ENCODE measurements around the gene LATS2. TPM values are rescaled to one million over a fixed set of nuclear protein-coding genes. Genes with fewer than 3 reads are reported as not detected.

LATS2 gene
- total RNA-seq, 1 experiment from 2014 or later, result 18.8 TPM

GRCh38 chr13:20990910-20991525 is 70.4 kb downstream of the LATS2 start (continued):
- TF ChIP-seq POLR2A (IDR thresholded peaks at IDR 0.05; ENCODE audit: borderline replicate concordance, extremely low read depth, insufficient read depth, insufficient read length) (no peak), ZNF274 (IDR thresholded peaks at IDR 0.05; ENCODE audit: low read depth, low read length) (no peak), EZH2phosphoT487 (IDR thresholded peaks at IDR 0.05; ENCODE audit: borderline replicate concordance) (no peak), SIN3A (IDR thresholded peaks at IDR 0.05; ENCODE audit: low read depth) (no peak), EGR1 (IDR thresholded peaks at IDR 0.05; ENCODE audit: low read depth) (no peak), SRF (IDR thresholded peaks at IDR 0.05; ENCODE audit: low read depth) (no peak), CTCF (IDR thresholded peaks at IDR 0.05 in 2 of 3, conservative IDR thresholded peaks at IDR 0.05 in 1 of 3; ENCODE audit: borderline replicate concordance in 1 of 3, insufficient read depth in 1 of 3, low read depth in 2 of 3, low read length in 2 of 3) (no peak), ZFX (IDR thresholded peaks at IDR 0.05) (no peak)

- Histone ChIP-seq H3K27me3 (ENCODE audit: insufficient read depth, low read length) (no peaks in the 10 kb centered on the region), H4K20me1 (ENCODE audit: insufficient read depth) (no peaks in the 10 kb centered on the region), H3K27ac (ENCODE audit: low read depth, low read length) (no peak overlapping the region), H3K4me2 (ENCODE audit: low read length) (no peak overlapping the region), H3K9ac (ENCODE audit: low read length) (no peak overlapping the region), H3K4me3 (replicated peaks in 1 of 2; ENCODE audit: low read depth in 1 of 2, low read length in 2 of 2) (no peak overlapping the region), H3K9me2 (ENCODE audit: insufficient read depth) (no peaks in the 10 kb centered on the region), H3K36me3 (ENCODE audit: control insufficient read depth in 1 of 2, insufficient read depth in 2 of 2, low read length in 2 of 2) (peaks cover 6 to 18% of the 10 kb centered on the region in 2 experiments; a peak in 3 of 4 replicates), H2AFZ (ENCODE audit: low read depth, low read length, poor library complexity, severe bottlenecking) (no peak overlapping the region), H3K79me2 (ENCODE audit: insufficient read depth, low read length) (peaks cover 24% of the 10 kb centered on the region), H3K4me1 (ENCODE audit: control insufficient read depth in 1 of 2, insufficient read depth in 2 of 2, low read length in 2 of 2) (no peaks in the 10 kb centered on the region), H3K9me3 (ENCODE audit: control insufficient read depth in 1 of 2, insufficient read depth in 1 of 2, low read depth in 1 of 2, low read length in 2 of 2) (no peaks in the 10 kb centered on the region)
- CTCF ChIA-PET, result no interaction called here
- no peak for ATAC-seq
- RAD21 ChIA-PET (ENCODE audit: low non-redundant PET in 1 of 2, low total read pairs in 2 of 2, uncharacterized antibody in 2 of 2, unreplicated experiment in 2 of 2), result no interaction called here
- DNase-seq (ENCODE audit: low read depth, low spot score), result no peak
- POLR2A ChIA-PET, result no interaction called here
- BruUV-seq (replicated peaks), result no TSS peak
- intact Hi-C loops (cut with micrococcal nuclease), result no loop called here
- TF ChIP-seq CTCF (IDR thresholded peaks at IDR 0.05 in 2 of 3, conservative IDR thresholded peaks at IDR 0.05 in 1 of 3; ENCODE audit: borderline replicate concordance in 1 of 3, insufficient read depth in 1 of 3, low read depth in 2 of 3, low read length in 2 of 3), result no peak
- no peak for TF ChIP-seq POLR2AphosphoS5 (IDR thresholded peaks at IDR 0.05; ENCODE audit: low read depth, low read length)
- no peak for TF ChIP-seq RAD21 (IDR thresholded peaks at IDR 0.05; ENCODE audit: low read depth)
- no peak for TF ChIP-seq YY1 (IDR thresholded peaks at IDR 0.05; ENCODE audit: extremely low read depth, insufficient replicate concordance, low read depth, low read length)
- TF ChIP-seq MAX (IDR thresholded peaks at IDR 0.05), result no peak
- TF ChIP-seq JUND (IDR thresholded peaks at IDR 0.05), result no peak
- no peak for TF ChIP-seq EZH2phosphoT487 (IDR thresholded peaks at IDR 0.05; ENCODE audit: borderline replicate concordance)
- TF ChIP-seq EZH2 (IDR thresholded peaks at IDR 0.05), result no peak
- TF ChIP-seq SIN3A (IDR thresholded peaks at IDR 0.05; ENCODE audit: low read depth), result no peak
- TF ChIP-seq EGR1 (IDR thresholded peaks at IDR 0.05; ENCODE audit: low read depth), result no peak
- TF ChIP-seq POLR2A (IDR thresholded peaks at IDR 0.05; ENCODE audit: borderline replicate concordance, extremely low read depth, insufficient read depth, insufficient read length), result no peak
- no peak for TF ChIP-seq ATF3 (IDR thresholded peaks at IDR 0.05)
Measured at GRCh38 chr13:20989656-20990321, 71.6 kb downstream of the LATS2 start.

Measured in HCT116 (cell line).